Breast epithelium (tissue), 4 donors: ENCODE results near the gene XRRA1. TPM values are rescaled to one million over a fixed set of nuclear protein-coding genes. Genes with fewer than 3 reads are reported as not detected.
"Not testable (repeated sequence)": the region's sequence is repeated elsewhere in the genome, so short reads cannot be mapped to it uniquely, and the experiment has no call there.

Source experiments
- DNase-seq, 2 donors: peaks; one replicate each; pipeline ENCODE4 v3.0.0-alpha.2; 2019; ENCODE audit warnings: low spot score in 2 of 2
- H3K27ac ChIP-seq, 2 donors: fragments of 200-600 bp; sonication (generic) in 1 of 2; one replicate each; pipeline ENCODE4 v1.5.1; 2016 to 2019; ENCODE audit warnings: mild to moderate bottlenecking in 1 of 2
- H3K27me3 ChIP-seq, 2 donors: fragments of 200-600 bp; sonication (generic) in 1 of 2; one replicate each; pipeline versions ENCODE4 v1.5.1 to v1.6.0; 2017 to 2019; ENCODE audit warnings: control low read depth in 1 of 2, mild to moderate bottlenecking in 1 of 2
- H3K36me3 ChIP-seq: fragments of 200-600 bp; one replicate; pipeline ENCODE4 v1.5.1; 2019
- H3K4me1 ChIP-seq, 2 donors: fragments of 200-600 bp; sonication (generic); one replicate each; pipeline ENCODE4 v1.5.1; 2016 to 2019; ENCODE audit warnings: control low read depth in 1 of 2
- H3K4me3 ChIP-seq, 3 donors: fragments of 200-600 bp; sonication (generic); 1 replicate in 2 of 3; 2 replicates in 1 of 3; pipeline ENCODE4 v1.5.1; 2016 to 2019; ENCODE audit warnings: mild to moderate bottlenecking in 3 of 3, moderate library complexity in 2 of 3
- H3K9me3 ChIP-seq, 2 donors: fragments of 200-600 bp; sonication (generic) in 1 of 2; one replicate each; pipeline ENCODE4 v1.5.1; 2016 to 2019; ENCODE audit warnings: control low read depth in 1 of 2
- CTCF ChIP-seq, 3 donors: fragments of 450-650 bp; IDR thresholded peaks; one replicate each; pipeline ENCODE4 v1.5.1; 2016 to 2017; ENCODE audit warnings: antibody characterized with exemption in 3 of 3, mild to moderate bottlenecking in 3 of 3, moderate library complexity in 3 of 3
- POLR2A ChIP-seq: fragments of 450-650 bp; IDR thresholded peaks from one replicate; pipeline ENCODE4 v1.6.1; 2016; ENCODE audit warnings: antibody characterized with exemption, mild to moderate bottlenecking, moderate library complexity
- POLR2AphosphoS5 ChIP-seq, 3 donors: sonication (generic); formaldehyde crosslinking; IDR thresholded peaks; one replicate each; pipeline ENCODE4 v1.6.1; 2017; ENCODE audit warnings: antibody characterized with exemption in 3 of 3
- intact Hi-C: fragments of 100-400 bp; cut with DNase I; formaldehyde crosslinking; loops from one replicate; pipeline ENCODE4 v1.15.1; 2023; ENCODE audit warnings: low total_unique reads
- total RNA-seq, 3 donors: library from RNA; depleted of rRNA; stranded (reverse); fragments of >200 nt; gene quantifications; one replicate each; pipeline ENCODE4 v1.1.0, GENCODE V29; 2016

Gene XRRA1
- total RNA-seq, 3 donors from 2014 or later: 18.0 to 33.6 (median 18.4) TPM

- Histone ChIP-seq H3K4me1 (no peaks in the 10 kb centered on the region), H3K36me3 (no peaks in the 10 kb centered on the region), H3K27me3 (no peaks in the 10 kb centered on the region), H3K27ac (no peak overlapping the region), H3K9me3 (no peaks in the 10 kb centered on the region), H3K4me3 (no peak overlapping the region)
- no peak for DNase-seq
- TF ChIP-seq POLR2A (no peak), CTCF (IDR thresholded peaks at IDR 0.05) (no peak), POLR2AphosphoS5 (IDR thresholded peaks at IDR 0.05) (no peak)
- intact Hi-C loops: no loop called here
Measured at GRCh38 chr11:74978041-74978440, 29.1 kb upstream of the XRRA1 start.

DNA sequence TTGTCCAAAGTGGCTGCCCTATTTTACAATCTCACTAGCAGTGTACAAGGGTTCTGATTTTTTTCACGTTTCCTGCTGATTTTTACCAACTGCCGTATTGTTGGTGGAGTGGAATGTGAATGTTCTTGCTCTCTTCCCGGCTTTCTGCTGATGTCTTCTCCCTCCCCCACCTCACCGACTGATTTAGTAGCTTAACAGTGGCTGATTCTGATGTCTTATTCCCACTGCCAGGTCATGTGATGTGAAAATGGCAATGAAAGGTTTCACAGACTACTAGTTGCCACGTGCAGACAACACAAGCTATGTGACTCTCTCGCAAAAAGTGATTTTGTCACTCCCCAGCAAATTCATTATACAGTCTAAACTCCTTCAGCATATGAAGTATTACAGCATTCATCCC is 22.5 kb upstream of the XRRA1 start:
- H3K27ac ChIP-seq: no peak overlapping the region
- H3K36me3 ChIP-seq: no peaks in the 10 kb centered on the region
- no peak for DNase-seq
- H3K4me3 ChIP-seq: no peak overlapping the region
- intact Hi-C loops: no loop called here
- TF ChIP-seq CTCF (IDR thresholded peaks at IDR 0.05) (no peak), POLR2AphosphoS5 (IDR thresholded peaks at IDR 0.05) (no peak), POLR2A (no peak)
- H3K9me3 ChIP-seq: no peaks in the 10 kb centered on the region
- no peaks in the 10 kb centered on the region for H3K27me3 ChIP-seq
- no peaks in the 10 kb centered on the region for H3K4me1 ChIP-seq

- Histone ChIP-seq H3K27me3 (no peaks in the 10 kb centered on the region), H3K9me3 (no peaks in the 10 kb centered on the region), H3K4me3 (no peak overlapping the region), H3K4me1 (no peaks in the 10 kb centered on the region), H3K36me3 (no peaks in the 10 kb centered on the region), H3K27ac (no peak overlapping the region)
- no peak for TF ChIP-seq POLR2AphosphoS5 (IDR thresholded peaks at IDR 0.05)
- TF ChIP-seq POLR2A: no peak
- TF ChIP-seq CTCF (IDR thresholded peaks at IDR 0.05): no peak
- DNase-seq: no peak
- intact Hi-C loops: no loop called here
Measured at GRCh38 chr11:74970852-74971395, 22.0 kb upstream of the XRRA1 start.

DNA sequence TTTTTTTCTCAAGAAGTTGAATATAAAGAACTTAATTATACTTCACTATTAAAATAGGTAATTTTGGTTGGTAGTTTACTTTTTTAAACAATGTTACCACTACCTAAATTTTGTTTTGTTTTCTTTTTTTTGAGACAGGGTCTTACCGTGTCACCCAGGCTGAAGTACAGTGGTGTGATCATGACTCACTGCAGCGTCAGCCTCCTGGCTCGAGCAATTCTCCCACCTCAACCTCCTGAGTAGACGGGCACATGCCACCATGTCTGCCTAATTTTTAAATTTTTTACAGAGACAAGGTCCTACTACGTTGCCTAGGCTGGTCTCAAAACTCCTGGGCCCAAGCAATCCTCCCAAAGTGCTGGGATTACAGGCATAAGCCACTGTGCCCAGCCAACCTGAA is 17.8 kb upstream of the XRRA1 start:
- TF ChIP-seq CTCF (IDR thresholded peaks at IDR 0.05) (no peak), POLR2AphosphoS5 (IDR thresholded peaks at IDR 0.05) (no peak), POLR2A (no peak)
- DNase-seq: no peak
- Histone ChIP-seq H3K4me1 (no peaks in the 10 kb centered on the region), H3K27me3 (no peaks in the 10 kb centered on the region), H3K36me3 (no peaks in the 10 kb centered on the region), H3K4me3 (no peak overlapping the region), H3K27ac (no peak overlapping the region), H3K9me3 (no peaks in the 10 kb centered on the region)
- intact Hi-C loops: no loop called here

DNA sequence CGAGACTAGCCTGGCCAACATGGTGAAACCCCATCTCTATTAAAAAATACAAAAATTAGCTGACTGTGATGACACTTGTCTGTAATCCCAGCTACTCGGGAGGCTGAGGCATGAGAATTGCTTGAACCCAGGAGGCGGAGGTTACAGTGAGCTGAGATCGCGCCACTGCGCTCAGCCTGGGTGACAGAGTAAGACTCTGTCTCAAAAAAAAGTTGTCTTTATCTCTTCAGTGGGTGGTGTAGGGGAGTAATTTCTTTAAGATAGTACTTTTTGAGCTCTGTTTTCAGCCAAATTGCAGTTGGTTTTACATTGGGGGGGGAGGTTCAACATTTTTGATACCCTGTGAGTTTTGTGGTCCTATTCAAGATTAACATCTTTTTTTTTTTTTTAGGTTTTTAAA is 11.2 kb upstream of the XRRA1 start:
- H3K4me3 ChIP-seq, H3K9me3 ChIP-seq, intact Hi-C loops, H3K27ac ChIP-seq, H3K27me3 ChIP-seq, DNase-seq, H3K4me1 ChIP-seq, H3K36me3 ChIP-seq: not testable (repeated sequence)
